Measurements from ENCODE around the gene PTOV1. TPM values are rescaled to one million over a fixed set of nuclear protein-coding genes. Genes with fewer than 3 reads are reported as not detected.

Gene PTOV1
- total RNA-seq, 2 donors from 2014 or later = 64.6 to 81.0 TPM

GRCh38 chr19:49871349-49871985 is 20.5 kb downstream of the PTOV1 start:
- Histone ChIP-seq H3K27ac (no peak overlapping the region), H3K4me3 (no peak overlapping the region), H3K4me1 (peaks cover 0 to 48% of the 10 kb centered on the region in 2 donors), H3K9me3 (no peaks in the 10 kb centered on the region), H3K36me3 (peaks cover 8% of the 10 kb centered on the region), H3K27me3 (no peaks in the 10 kb centered on the region)
- DNase-seq (ENCODE audit: low spot score) = no peak
- TF ChIP-seq, protein P1, sequence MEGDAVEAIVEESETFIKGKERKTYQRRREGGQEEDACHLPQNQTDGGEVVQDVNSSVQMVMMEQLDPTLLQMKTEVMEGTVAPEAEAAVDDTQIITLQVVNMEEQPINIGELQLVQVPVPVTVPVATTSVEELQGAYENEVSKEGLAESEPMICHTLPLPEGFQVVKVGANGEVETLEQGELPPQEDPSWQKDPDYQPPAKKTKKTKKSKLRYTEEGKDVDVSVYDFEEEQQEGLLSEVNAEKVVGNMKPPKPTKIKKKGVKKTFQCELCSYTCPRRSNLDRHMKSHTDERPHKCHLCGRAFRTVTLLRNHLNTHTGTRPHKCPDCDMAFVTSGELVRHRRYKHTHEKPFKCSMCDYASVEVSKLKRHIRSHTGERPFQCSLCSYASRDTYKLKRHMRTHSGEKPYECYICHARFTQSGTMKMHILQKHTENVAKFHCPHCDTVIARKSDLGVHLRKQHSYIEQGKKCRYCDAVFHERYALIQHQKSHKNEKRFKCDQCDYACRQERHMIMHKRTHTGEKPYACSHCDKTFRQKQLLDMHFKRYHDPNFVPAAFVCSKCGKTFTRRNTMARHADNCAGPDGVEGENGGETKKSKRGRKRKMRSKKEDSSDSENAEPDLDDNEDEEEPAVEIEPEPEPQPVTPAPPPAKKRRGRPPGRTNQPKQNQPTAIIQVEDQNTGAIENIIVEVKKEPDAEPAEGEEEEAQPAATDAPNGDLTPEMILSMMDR (IDR thresholded peaks at IDR 0.05) = no peak

GRCh38 chr19:49872245-49873128 is 21.5 kb downstream of the PTOV1 start:
- peaks cover 0 to 43% of the 10 kb centered on the region in 2 donors for H3K4me1 ChIP-seq

GRCh38 chr19:49873129-49873521 is 22.2 kb downstream of the PTOV1 start:
- no peak overlapping the region for H3K4me3 ChIP-seq
- no peak overlapping the region for H3K27ac ChIP-seq
- DNase-seq (ENCODE audit: low spot score) = no peak
- H3K9me3 ChIP-seq = no peaks in the 10 kb centered on the region
- peaks cover 0 to 39% of the 10 kb centered on the region in 2 donors for H3K4me1 ChIP-seq
- peaks cover 8% of the 10 kb centered on the region for H3K36me3 ChIP-seq
- H3K27me3 ChIP-seq = no peaks in the 10 kb centered on the region
- TF ChIP-seq, protein P1 (IDR thresholded peaks at IDR 0.05) = no peak

More at GRCh38 chr19:49872245-49873128, 21.5 kb downstream of the PTOV1 start:
- no peak overlapping the region for H3K4me3 ChIP-seq
- H3K27me3 ChIP-seq = no peaks in the 10 kb centered on the region
- no peak overlapping the region for H3K27ac ChIP-seq
- TF ChIP-seq, protein P1 (IDR thresholded peaks at IDR 0.05) = no peak
- no peak for DNase-seq (ENCODE audit: low spot score)
- no peaks in the 10 kb centered on the region for H3K9me3 ChIP-seq
- peaks cover 8% of the 10 kb centered on the region for H3K36me3 ChIP-seq

DNA sequence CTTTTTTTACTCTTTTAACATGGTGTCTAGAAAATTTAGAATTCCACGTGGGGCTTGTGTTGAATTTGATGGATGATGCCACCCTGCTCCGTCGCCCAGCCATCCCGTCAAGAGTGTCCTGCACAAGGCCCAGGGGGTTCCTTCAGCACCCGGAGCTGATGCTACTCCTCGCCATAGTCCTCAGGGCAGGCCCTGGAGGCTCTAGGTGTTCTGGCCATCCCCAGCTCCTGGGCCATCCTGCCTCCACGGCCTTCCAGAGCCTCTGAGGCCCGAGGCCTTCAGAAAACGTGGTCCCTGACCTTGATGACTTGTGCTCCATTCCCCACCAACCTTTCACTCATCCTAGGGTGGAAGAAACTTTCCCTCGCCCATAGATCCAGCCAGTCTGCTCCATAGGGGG is 22.9 kb downstream of the PTOV1 start:
- no peak for DNase-seq (ENCODE audit: low spot score)
- peaks cover 0 to 39% of the 10 kb centered on the region in 2 donors for H3K4me1 ChIP-seq

DNA sequence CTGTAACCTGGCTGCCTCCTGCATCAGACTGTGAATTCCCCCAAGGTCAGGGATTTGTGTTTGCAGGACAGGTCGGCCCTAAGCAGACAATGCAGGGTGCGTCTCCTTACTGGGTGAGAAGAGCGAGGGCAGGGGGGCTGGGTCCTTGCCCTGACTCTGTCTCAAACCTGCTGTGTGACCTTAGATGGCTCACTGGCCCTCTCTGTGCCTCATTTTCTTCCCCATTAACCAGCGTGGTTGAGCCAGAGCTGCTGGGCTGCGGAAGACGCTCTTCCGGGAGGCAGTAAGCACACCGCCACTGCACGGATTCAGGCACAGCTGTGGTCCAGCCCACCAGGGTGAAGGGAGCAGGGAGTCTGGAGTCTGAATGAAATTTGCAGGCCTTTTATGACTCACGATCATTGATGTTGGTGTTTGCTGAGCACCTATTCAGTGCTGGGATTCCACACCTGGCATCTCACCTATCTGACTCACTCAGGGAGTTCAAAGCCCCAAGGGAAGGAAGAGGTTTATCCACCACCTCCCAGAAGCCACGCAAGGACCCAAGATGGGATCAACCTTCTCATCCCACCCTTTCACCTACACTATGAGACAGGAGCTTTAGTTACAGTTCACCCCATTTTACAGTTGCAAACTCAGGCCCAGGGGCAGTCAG is 23.7 kb downstream of the PTOV1 start:
- DNase-seq (ENCODE audit: low spot score) = no peak
- H3K4me1 ChIP-seq = peaks cover 0 to 40% of the 10 kb centered on the region in 2 donors
- H3K36me3 ChIP-seq = peaks cover 8% of the 10 kb centered on the region
- no peaks in the 10 kb centered on the region for H3K27me3 ChIP-seq
- H3K4me3 ChIP-seq = no peak overlapping the region
- no peaks in the 10 kb centered on the region for H3K9me3 ChIP-seq
- TF ChIP-seq, protein P1 (IDR thresholded peaks at IDR 0.05) = no peak
- H3K27ac ChIP-seq = no peak overlapping the region

More for the DNA sequence above, 22.9 kb downstream of the PTOV1 start:
- Histone ChIP-seq H3K4me3 (no peak overlapping the region), H3K27ac (no peak overlapping the region), H3K27me3 (no peaks in the 10 kb centered on the region), H3K9me3 (no peaks in the 10 kb centered on the region), H3K36me3 (peaks cover 8% of the 10 kb centered on the region)
- TF ChIP-seq, protein P1 (IDR thresholded peaks at IDR 0.05) = no peak
